Ureter (tissue), 1 donor: ENCODE measurements around the gene P2RX6. TPM values are rescaled to one million over a fixed set of nuclear protein-coding genes. Genes with fewer than 3 reads are reported as not detected.

Source experiments
- DNase-seq: peaks from one replicate; pipeline ENCODE4 v3.0.0-alpha.2; 2020; ENCODE audit warnings: low spot score
- total RNA-seq: library from RNA; stranded (reverse); gene quantifications from one replicate; pipeline ENCODE4 v1.2.4, GENCODE V29; 2023
- donor health status: DM: yes; HTN: yes; CAD: no.

The P2RX6 gene
- total RNA-seq, 1 donor from 2014 or later, result 5.7 TPM

DNA sequence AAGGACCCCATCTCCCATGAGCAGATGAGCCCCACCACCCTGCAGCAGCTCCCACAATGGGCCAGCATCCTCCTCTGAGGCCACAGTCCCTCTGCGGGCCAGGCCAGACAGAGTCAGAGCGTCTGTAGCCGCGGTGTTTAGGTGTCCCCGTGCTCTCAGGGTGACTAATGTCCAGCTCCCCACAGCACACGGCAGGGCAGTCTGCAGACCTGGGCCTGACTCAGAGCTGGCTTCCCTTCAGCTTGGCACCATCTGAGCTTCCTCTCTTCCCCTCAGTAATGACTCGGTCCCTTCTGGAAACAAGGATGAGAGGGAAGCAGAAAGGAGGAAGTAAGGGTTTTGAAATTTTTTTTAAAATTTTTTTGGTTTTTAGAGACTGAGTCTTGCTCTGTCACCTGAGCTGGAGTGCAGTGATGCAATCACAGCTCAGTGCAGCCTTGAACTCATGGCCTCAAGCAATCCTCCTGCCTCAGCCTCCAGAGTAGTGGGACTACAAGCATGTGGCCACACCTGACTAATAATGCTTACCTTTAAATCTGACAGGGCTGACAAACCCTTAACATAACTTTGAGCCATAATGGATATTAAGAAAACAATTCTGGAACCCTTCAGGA is 59.2 kb downstream of the P2RX6 start:
- no peak for DNase-seq

DNA sequence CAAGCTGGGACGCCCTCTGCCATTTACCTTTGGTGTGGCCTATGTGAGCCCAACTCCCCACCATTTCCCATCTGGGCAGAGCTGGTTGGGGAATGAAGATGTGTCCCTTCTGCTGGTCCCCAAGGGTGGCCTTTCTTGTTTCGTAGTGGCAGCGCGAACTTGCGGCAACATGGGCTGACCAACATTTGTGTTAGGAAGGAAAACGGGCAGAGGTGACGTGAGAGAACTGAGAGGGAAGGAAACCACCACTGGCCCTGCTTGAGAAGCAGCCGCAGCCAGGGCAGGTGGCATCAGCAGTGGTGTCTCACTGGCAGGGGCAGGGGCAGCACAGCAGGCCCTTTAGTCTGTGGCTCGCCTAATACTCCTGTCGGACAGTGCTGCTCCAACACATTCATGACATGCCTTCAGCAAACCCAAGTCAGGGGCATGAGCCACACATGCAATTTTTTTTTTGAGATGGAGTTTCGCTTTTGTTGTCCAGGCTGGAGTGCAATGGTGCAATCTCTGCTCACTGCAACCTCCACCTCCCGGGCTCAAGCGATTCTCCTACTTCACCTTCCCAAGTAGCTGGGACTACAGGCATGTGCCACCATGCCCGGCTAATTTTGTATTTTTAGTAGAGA is 60.7 kb downstream of the P2RX6 start:
- no peak for DNase-seq

DNA sequence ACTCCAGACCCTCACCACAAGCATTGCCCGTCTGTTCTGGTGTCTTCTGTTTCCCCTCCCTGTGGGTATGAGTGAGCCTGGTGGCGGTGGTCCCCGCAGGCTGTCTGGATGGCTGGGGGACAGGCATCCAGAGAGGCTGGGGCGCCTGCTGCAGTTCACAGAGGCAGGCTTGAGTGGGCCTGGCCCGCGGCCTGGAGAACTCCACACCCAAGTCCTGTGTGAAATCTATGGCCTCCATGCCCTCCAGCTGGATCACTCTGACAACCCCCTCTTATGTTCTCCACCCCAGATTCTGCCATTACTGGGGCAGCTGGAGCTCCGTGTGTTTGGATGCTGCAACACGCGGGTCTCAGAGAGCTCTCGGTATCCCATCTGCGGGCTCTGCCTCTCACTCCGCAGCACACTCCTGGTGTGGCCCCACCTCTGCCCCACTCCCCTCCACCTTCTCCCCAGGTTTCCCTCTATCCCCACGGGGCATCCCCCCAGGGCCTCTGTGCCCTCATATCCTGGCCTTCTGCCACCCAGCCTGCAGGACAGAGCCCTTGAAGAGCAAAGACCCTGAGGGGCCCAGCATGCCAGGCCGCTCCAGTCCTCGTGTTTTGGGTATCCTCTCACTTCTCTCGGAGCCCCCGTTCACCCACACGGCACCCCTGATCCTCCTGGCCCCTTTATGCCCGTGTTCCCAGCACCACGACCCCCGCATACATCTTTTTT is 62.1 kb downstream of the P2RX6 start:
- DNase-seq, result no peak

Other genes starting within 250 kb of the P2RX6 start
- 0.21 TPM for gene SERPIND1, start 241.1 kb upstream of the P2RX6 start, total RNA-seq
- gene PI4KA, start 156.4 kb upstream of the P2RX6 start, total RNA-seq, result 129 TPM
- 28.7 TPM for gene SNAP29, start 156.2 kb upstream of the P2RX6 start, total RNA-seq
- gene CRKL, start 97.8 kb upstream of the P2RX6 start, total RNA-seq, result 64.8 TPM
- 15.4 TPM for gene AIFM3, start 47.9 kb upstream of the P2RX6 start, total RNA-seq
- gene LZTR1, start 32.9 kb upstream of the P2RX6 start, total RNA-seq, result 79.6 TPM
- 25.8 TPM for gene THAP7, start 13.0 kb upstream of the P2RX6 start, total RNA-seq
- gene SLC7A4, start 17.4 kb downstream of the P2RX6 start, total RNA-seq, result 8.1 TPM
- not detected for gene LRRC74B, start 30.8 kb downstream of the P2RX6 start, total RNA-seq